GM21423 (cell line): ENCODE data around the gene ELF1.
"Not testable (repeated sequence)": the region's sequence is repeated elsewhere in the genome, so short reads cannot be mapped to it uniquely, and the experiment has no call there.

Experiments
- ATAC-seq: cut with Tn5 transposase; IDR thresholded peaks from one replicate; pipeline ENCODE4 v1.9.1; 2021; ENCODE audit warnings: mild to moderate bottlenecking, moderate library complexity; ENCODE audit not compliant: unreplicated experiment

ELF1 gene

DNA sequence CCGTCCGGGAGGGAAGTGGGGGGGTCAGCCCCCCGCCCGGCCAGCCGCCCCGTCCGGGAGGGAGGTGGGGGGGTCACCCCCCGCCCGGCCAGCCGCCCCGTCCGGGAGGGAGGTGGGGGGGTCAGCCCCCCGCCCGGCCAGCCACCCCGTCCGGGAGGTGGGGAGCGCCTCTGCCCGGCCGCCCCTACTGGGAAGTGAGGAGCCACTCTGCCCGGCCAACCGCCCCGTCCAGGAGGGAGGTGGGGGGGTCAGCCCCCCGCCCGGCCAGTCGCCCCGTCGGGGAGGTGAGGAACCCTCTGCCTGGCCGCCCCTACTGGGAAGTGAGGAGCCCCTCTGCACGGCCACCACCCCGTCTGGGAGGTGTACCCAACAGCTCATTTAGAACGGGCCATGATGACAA lies 118.1 kb downstream of the ELF1 start:
- ATAC-seq = not testable (repeated sequence)

GRCh38 chr13:40900568-40900967 lies 118.5 kb downstream of the ELF1 start:
- ATAC-seq = not testable (repeated sequence)

DNA sequence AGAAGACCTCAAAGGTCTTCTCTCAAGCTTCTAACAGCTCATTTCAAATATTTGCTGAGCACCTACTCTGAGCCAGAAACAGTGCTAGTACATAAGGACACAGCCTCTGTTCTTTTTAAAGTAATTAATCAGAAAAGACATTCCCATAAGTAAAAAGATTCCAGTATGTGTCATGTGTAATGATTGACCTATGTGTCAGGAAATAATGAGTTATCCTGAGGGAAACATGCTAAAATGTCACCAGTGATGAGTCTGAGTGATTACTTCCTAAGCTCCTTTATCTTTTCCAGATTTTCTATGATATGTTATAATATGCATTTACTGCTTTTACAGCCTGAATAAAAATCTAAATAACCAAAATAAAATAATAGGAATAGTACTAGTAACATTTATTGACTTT lies 122.1 kb downstream of the ELF1 start:
- ATAC-seq = no peak

GRCh38 chr13:40895227-40896184 lies 123.6 kb downstream of the ELF1 start:
- ATAC-seq = no peak

- not testable (repeated sequence) for ATAC-seq
Observed at GRCh38 chr13:40893573-40893972, 125.5 kb downstream of the ELF1 start.

GRCh38 chr13:40886017-40886416 lies 133.1 kb downstream of the ELF1 start:
- no peak for ATAC-seq

GRCh38 chr13:40884175-40884574 lies 134.9 kb downstream of the ELF1 start:
- ATAC-seq = not testable (repeated sequence)
